ENCODE results near the gene CEP20. TPM values are rescaled to one million over a fixed set of nuclear protein-coding genes. Genes with fewer than 3 reads are reported as not detected.

CEP20 gene
- total RNA-seq, 4 donors from 2014 or later: 46.2 to 64.4 (median 53.6) TPM

- no peak for TF ChIP-seq CTCF (IDR thresholded peaks at IDR 0.05)
- no peak for TF ChIP-seq POLR2A (IDR thresholded peaks at IDR 0.05)
- Histone ChIP-seq H3K27me3 (no peaks in the 10 kb centered on the region), H3K4me1 (no peaks in the 10 kb centered on the region), H3K36me3 (peaks cover 8 to 10% of the 10 kb centered on the region in 2 donors), H3K4me3 (replicated peaks in 1 of 3) (no peak overlapping the region), H3K9me3 (no peaks in the 10 kb centered on the region), H3K27ac (no peak overlapping the region)
- intact Hi-C loops (cut with DNase I): loop anchor here (2.0 kb wide), 1 partner anchor 255 kb away; no protein-coding TSS in a partner anchor
- no peak for DNase-seq
- WGBS, 2 donors: 64 to 95% methylated on average over 1 of the region's 1 CpG
These were observed 14.7 kb downstream of the CEP20 start for GRCh38 chr16:15873737-15874136.

- Histone ChIP-seq H3K4me3 (replicated peaks in 1 of 3) (no peak overlapping the region), H3K36me3 (peaks cover 8 to 10% of the 10 kb centered on the region in 2 donors), H3K27me3 (no peaks in the 10 kb centered on the region), H3K4me1 (no peaks in the 10 kb centered on the region), H3K9me3 (no peaks in the 10 kb centered on the region), H3K27ac (no peak overlapping the region)
- WGBS, 2 donors: 87 to 90% methylated on average over 2 of the region's 2 CpGs
- DNase-seq: no peak
- intact Hi-C loops (cut with DNase I): no loop called here
- TF ChIP-seq CTCF (IDR thresholded peaks at IDR 0.05): no peak
- no peak for TF ChIP-seq POLR2A (IDR thresholded peaks at IDR 0.05)
These were observed 15.1 kb downstream of the CEP20 start for GRCh38 chr16:15873301-15873700.

GRCh38 chr16:15870011-15870410 lies 18.4 kb downstream of the CEP20 start:
- no peak overlapping the region for H3K27ac ChIP-seq
- H3K9me3 ChIP-seq: no peaks in the 10 kb centered on the region
- no peaks in the 10 kb centered on the region for H3K4me1 ChIP-seq
- TF ChIP-seq POLR2A (IDR thresholded peaks at IDR 0.05) (no peak), CTCF (IDR thresholded peaks at IDR 0.05) (no peak)
- intact Hi-C loops (cut with DNase I): no loop called here
- H3K36me3 ChIP-seq: peaks cover 17 to 20% of the 10 kb centered on the region in 2 donors
- H3K27me3 ChIP-seq: no peaks in the 10 kb centered on the region
- no peak for DNase-seq
- H3K4me3 ChIP-seq (replicated peaks in 1 of 3): no peak overlapping the region
- WGBS, 2 donors: 81 to 94% methylated on average over 5 of the region's 5 CpGs

GRCh38 chr16:15866451-15866850 lies 22.0 kb downstream of the CEP20 start:
- Histone ChIP-seq H3K4me3 (replicated peaks in 1 of 3) (no peak overlapping the region), H3K36me3 (peaks cover 17 to 20% of the 10 kb centered on the region in 2 donors), H3K9me3 (no peaks in the 10 kb centered on the region), H3K27ac (no peak overlapping the region), H3K4me1 (no peaks in the 10 kb centered on the region), H3K27me3 (no peaks in the 10 kb centered on the region)
- intact Hi-C loops (cut with DNase I): no loop called here
- TF ChIP-seq POLR2A (IDR thresholded peaks at IDR 0.05) (no peak), CTCF (IDR thresholded peaks at IDR 0.05) (no peak)
- DNase-seq: no peak
- WGBS, 2 donors: 89 to 93% methylated on average over 5 of the region's 5 CpGs

- Histone ChIP-seq H3K36me3 (peaks cover 12 to 20% of the 10 kb centered on the region in 2 donors), H3K4me3 (replicated peaks in 1 of 3) (no peak overlapping the region), H3K4me1 (no peaks in the 10 kb centered on the region), H3K27me3 (no peaks in the 10 kb centered on the region), H3K9me3 (no peaks in the 10 kb centered on the region), H3K27ac (no peak overlapping the region)
- intact Hi-C loops (cut with DNase I): no loop called here
- TF ChIP-seq CTCF (IDR thresholded peaks at IDR 0.05): no peak
- TF ChIP-seq POLR2A (IDR thresholded peaks at IDR 0.05): no peak
- 75 to 85% methylated on average over 7 of the region's 7 CpGs for WGBS, 2 donors
- DNase-seq: no peak
These were observed 22.7 kb downstream of the CEP20 start for GRCh38 chr16:15865742-15866141.

Data from thyroid gland (tissue), 4 donors.